ENCODE measurements around the gene PIGS. TPM values are rescaled to one million over a fixed set of nuclear protein-coding genes. Genes with fewer than 3 reads are reported as not detected.
A peak's percentile ranks its signal among the peaks of the same experiment; 100 is the strongest.

Gene PIGS
- polyA plus RNA-seq, 3 donors, result 59.4 to 87.5 (median 84.9) TPM

GRCh38 chr17:28599311-28600184, 28.2 kb upstream of the PIGS start:
- peaks cover 39% of the 10 kb centered on the region for H3K79me2 ChIP-seq (ENCODE audit: insufficient read depth, low read length)
- peak overlapping the region; percentile 99 for H3K9ac ChIP-seq (ENCODE audit: insufficient read depth, low read length, poor library complexity, severe bottlenecking)
- H3K4me1 ChIP-seq (ENCODE audit: control insufficient read depth in 1 of 2, insufficient read depth in 2 of 2, low read length in 2 of 2), result peaks cover 20 to 25% of the 10 kb centered on the region in 2 donors
- Mint-ChIP-seq H3K4me3 (peak overlapping the region; percentile 91 to 94), H3K36me3 (peaks cover 4 to 9% of the 10 kb centered on the region in 2 donors), H3K27me3 (ENCODE audit: low read depth in 3 of 3) (peaks cover 0 to 3% (median 0%) of the 10 kb centered on the region in 3 donors), H3K27ac (peak overlapping the region; percentile 96 to 99 (median 97)), H3K4me1 (peaks cover 26% of the 10 kb centered on the region), H3K9me3 (peaks cover 0 to 2% (median 0%) of the 10 kb centered on the region in 7 donors)
- H2AFZ ChIP-seq (ENCODE audit: insufficient read depth, low read depth, low read length, poor library complexity, severe bottlenecking), result peak overlapping the region; percentile 85
- intact Hi-C loops (cut with micrococcal nuclease), result loop anchor here in 1 of 2 donors (1.0 kb wide), 1 partner anchor 28 kb away; the partner anchor contains the start of gene PIGS
- WGBS (ENCODE audit: insufficient coverage), result 10% methylated on average over 27 of the region's 40 CpGs
- H3K27me3 ChIP-seq (ENCODE audit: control insufficient read depth in 2 of 2, insufficient read depth in 2 of 2, low read length in 2 of 2), result no peaks in the 10 kb centered on the region
- no peaks in the 10 kb centered on the region for H3K9me3 ChIP-seq (replicated peaks in 1 of 2; ENCODE audit: control insufficient read depth in 1 of 2, insufficient read depth in 1 of 2, low read length in 2 of 2)
- peak overlapping the region; percentile 87 to 100 for H3K27ac ChIP-seq (ENCODE audit: low read depth in 1 of 2, low read length in 2 of 2)
- no peaks in the 10 kb centered on the region for H3K36me3 ChIP-seq (replicated peaks in 1 of 2; ENCODE audit: control insufficient read depth in 1 of 2, insufficient read depth in 2 of 2, low read length in 2 of 2)
- peak overlapping the region; percentile 62 to 82 (median 69) for H3K4me3 ChIP-seq (replicated peaks in 1 of 3; ENCODE audit: low read depth in 2 of 3, low read length in 3 of 3)
- peak; percentile 83 to 93 (median 86) for DNase-seq
- no peak for TF ChIP-seq CTCF (IDR thresholded peaks at IDR 0.05)
- H4K20me1 ChIP-seq (ENCODE audit: insufficient read depth, low read length), result no peaks in the 10 kb centered on the region
- H3K4me2 ChIP-seq (replicated peaks; ENCODE audit: extremely low read depth, low read length, poor library complexity, severe bottlenecking), result peak overlapping the region; percentile 87

- DNase-seq, result peak; percentile 92 to 93 (median 93)
- Histone ChIP-seq H3K4me1 (ENCODE audit: control insufficient read depth in 1 of 2, insufficient read depth in 2 of 2, low read length in 2 of 2) (peaks cover 20 to 25% of the 10 kb centered on the region in 2 donors), H3K79me2 (ENCODE audit: insufficient read depth, low read length) (peaks cover 44% of the 10 kb centered on the region), H3K4me2 (replicated peaks; ENCODE audit: extremely low read depth, low read length, poor library complexity, severe bottlenecking) (peak within 1 kb of the TSS; percentile 87), H3K4me3 (replicated peaks in 1 of 3; ENCODE audit: low read depth in 2 of 3, low read length in 3 of 3) (peak within 1 kb of the TSS; percentile 62 to 82 (median 69)), H3K27ac (ENCODE audit: low read depth in 1 of 2, low read length in 2 of 2) (peak within 1 kb of the TSS; percentile 87 to 100), H2AFZ (ENCODE audit: insufficient read depth, low read depth, low read length, poor library complexity, severe bottlenecking) (peak within 1 kb of the TSS; percentile 85), H4K20me1 (ENCODE audit: insufficient read depth, low read length) (no peaks in the 10 kb centered on the region), H3K36me3 (replicated peaks in 1 of 2; ENCODE audit: control insufficient read depth in 1 of 2, insufficient read depth in 2 of 2, low read length in 2 of 2) (no peaks in the 10 kb centered on the region), H3K9ac (ENCODE audit: insufficient read depth, low read length, poor library complexity, severe bottlenecking) (peak within 1 kb of the TSS; percentile 99), H3K9me3 (replicated peaks in 1 of 2; ENCODE audit: control insufficient read depth in 1 of 2, insufficient read depth in 1 of 2, low read length in 2 of 2) (no peaks in the 10 kb centered on the region), H3K27me3 (ENCODE audit: control insufficient read depth in 2 of 2, insufficient read depth in 2 of 2, low read length in 2 of 2) (no peaks in the 10 kb centered on the region)
- TF ChIP-seq CTCF (IDR thresholded peaks at IDR 0.05), result no peak
- peaks cover 26% of the 10 kb centered on the region for H3K4me1 Mint-ChIP-seq
- intact Hi-C loops (cut with micrococcal nuclease), result loop anchor here in 1 of 2 donors (1.0 kb wide), 1 partner anchor 28 kb away; the partner anchor contains the start of gene PIGS
- H3K4me3 Mint-ChIP-seq, result peak within 1 kb of the TSS; percentile 91 to 94
- H3K36me3 Mint-ChIP-seq, result peaks cover 4 to 7% of the 10 kb centered on the region in 2 donors
- H3K27ac Mint-ChIP-seq, result peak within 1 kb of the TSS; percentile 96 to 99 (median 97)
- WGBS (ENCODE audit: insufficient coverage), result under 1% methylated on average over 39 of the region's 44 CpGs
- peaks cover 0 to 2% (median 0%) of the 10 kb centered on the region in 7 donors for H3K9me3 Mint-ChIP-seq
- peaks cover 0 to 3% (median 0%) of the 10 kb centered on the region in 3 donors for H3K27me3 Mint-ChIP-seq (ENCODE audit: low read depth in 3 of 3)
Observed at GRCh38 chr17:28598799-28599310, 27.5 kb upstream of the PIGS start, which contains the start of gene SPAG5. Gene SPAG5 (minus strand): TSS chr17:28599025. CDS start chr17:28598946, 79 bp downstream.

All from CD14-positive monocyte (primary cell).